Measurements from ENCODE around the gene IQCE.
"Not testable (repeated sequence)": the region's sequence is repeated elsewhere in the genome, so short reads cannot be mapped to it uniquely, and the experiment has no call there.

Gene IQCE

GRCh38 chr7:2598154-2598823, 39.5 kb downstream of the IQCE start:
- DNase-seq = no peak

DNA sequence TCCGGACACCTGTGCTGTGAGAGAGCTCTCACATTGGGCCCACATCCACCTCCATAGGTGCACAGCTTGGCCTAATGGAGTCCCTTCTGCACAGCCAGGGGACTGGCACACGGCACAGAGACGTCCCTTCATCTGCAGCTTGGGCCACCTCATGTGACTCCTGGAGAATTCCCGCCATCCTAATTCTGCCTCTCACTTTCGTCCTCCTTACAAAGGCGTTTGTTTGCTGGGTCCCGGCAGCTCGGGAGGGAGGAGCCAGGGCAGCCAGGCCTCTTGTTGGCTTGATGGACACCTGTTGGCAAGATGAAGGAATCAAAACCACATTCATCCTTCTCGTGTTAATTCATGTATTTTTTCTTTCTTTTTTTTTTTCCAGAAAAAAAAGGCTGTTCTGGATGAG, 42.3 kb downstream of the IQCE start:
- no peak for DNase-seq

DNA sequence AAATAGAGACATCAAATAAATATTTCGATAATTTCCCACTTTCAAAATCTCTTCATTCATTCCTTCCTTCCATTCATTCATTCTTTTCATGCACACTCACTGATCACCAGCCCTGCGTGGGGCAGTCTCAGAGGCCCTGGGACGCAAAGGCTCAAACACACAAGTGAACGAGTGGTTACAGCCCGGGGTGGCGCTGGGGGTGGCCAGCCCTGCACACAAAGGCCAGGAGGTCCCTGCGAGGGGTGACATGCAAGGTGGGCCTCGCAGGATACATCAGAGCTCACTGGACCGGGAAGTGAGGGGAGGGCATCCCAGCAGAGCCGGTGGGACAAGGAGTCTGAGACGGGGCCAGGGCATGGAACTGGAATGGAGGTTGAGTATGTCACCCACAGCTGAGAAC, 43.1 kb downstream of the IQCE start:
- DNase-seq = no peak

- DNase-seq = no peak
These were observed 43.7 kb downstream of the IQCE start for GRCh38 chr7:2602406-2603043.

DNA sequence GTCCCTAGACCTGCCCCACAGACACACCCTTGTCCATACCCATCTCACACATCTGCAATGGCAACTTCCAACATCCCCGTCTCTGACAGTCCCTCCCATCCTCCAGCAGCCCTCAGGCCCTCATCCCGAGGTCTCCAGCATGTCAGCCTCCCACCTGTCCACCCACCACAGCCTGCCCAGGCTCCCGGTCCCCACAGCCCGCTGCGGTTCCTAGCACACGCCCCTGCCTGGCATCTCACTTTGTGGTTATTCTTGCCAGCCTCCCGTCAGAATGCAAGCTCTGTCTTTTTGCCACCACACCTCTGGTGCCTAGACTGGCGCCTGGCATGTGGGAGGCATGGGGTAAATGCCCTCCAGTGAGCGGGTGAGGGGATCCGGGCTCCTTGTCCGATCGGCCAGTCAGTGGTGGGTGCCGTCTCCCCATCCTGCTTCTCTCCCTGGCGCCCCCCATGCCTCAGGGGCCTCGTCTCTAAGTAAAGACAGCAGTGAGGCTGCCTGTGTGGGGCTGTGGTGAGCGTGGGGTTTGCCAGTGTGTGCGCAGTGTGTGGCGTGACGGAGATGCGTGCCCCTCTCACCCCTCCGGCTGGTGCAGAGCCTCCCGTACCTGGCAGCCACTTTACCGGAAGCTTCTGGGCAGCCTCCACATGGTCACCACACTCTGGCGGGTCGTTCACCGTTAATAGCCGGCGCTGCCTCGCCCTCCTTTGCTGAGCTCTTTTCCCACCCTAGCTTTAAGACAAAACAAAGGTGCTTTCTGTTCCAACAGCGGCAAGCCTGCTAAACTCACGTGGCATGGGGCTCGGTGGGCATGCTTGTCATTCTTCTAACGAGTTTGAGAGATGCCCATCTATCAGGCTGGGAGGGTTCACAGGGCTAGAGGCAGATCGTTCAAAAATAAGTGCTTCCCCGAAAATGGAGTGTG, 44.5 kb downstream of the IQCE start:
- no peak for DNase-seq

DNA sequence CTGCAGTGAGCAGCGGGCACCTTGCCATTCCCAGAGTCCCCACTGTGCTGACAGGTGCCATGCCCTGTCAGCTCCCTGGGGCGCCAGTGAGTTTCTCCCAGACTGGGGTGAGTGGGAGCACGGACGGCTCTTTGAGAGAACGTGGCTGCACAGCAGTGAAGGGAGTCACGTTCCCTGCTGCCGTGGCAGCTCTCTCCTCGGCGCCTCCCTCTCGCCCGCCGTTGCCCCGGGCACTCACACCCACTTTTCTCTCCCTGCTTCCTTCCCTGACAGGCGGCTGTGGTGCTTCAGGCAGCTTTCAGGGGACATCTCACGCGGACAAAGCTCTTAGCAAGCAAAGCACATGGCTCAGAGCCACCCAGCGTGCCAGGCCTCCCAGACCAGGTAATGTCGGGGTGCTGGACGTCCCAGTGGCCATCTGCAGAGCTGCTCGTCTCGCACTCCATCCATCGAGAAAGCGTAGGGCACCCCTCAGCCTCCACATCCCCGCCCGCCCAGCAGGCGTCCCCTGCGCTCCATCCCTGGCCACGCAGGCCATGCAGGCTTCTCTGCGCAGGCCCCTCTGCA, 45.9 kb downstream of the IQCE start:
- no peak for DNase-seq

DNA sequence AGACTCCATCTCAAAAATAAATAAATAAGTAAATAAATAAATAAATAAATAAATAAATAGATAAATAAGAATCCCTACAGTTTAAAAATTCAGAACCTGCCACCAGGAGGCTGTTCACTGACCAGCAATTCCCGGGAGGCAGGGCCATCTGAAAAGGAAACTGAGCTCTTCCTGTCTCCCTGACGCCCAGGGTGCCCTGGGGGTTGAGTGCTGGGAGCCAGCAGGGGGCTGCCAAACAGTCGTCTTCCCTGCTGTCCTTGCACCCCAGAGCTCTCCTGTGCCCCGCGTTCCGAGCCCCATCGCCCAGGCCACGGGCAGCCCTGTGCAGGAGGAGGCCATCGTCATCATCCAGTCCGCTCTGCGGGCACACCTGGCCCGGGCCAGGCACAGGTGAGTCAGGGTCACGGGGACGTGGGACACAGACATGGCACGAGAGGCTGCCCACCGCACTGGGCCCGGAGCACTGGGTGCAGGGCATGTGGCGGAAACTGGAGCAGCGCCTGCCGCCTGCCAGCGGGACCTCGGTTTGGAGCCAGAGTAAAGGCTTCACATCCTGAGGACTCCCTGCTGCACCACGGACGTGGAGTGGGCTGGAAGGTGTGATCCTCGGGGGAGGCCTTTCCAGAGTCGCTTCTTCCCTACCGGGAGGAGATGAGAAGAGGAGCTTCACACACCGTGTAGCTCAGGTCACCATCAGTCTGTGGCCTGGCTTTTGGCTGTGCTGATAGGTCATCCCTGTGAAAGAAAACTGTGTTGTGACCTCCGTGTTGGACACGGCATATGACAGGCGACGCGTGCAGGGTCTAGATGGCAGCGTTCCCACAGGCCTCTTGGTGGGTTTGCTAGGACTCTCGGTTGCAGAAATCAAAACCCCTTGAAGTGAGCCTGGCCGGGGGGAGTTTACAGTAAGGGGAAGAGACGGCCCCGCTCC, 47.1 kb downstream of the IQCE start:
- DNase-seq = no peak

DNA sequence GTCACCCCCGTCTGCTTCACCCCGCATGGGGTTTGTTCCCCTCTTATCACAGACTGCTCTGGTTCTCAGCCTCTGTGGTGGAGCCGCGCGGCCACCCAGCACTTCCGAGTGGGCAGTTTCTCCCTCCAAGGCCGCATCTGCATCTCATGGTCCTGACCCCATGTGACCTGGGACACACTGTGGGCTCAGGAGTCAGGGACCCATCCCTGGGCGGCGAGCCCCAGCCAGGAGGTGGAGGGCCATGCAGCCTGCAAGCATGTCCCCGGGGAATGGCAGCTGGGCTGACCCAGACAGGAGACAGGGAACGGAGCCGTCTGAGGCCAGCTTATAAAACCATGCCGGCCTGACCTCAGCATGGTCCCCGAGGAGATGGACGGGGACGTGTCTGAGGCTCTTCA, 47.8 kb downstream of the IQCE start:
- DNase-seq = no peak

DNA sequence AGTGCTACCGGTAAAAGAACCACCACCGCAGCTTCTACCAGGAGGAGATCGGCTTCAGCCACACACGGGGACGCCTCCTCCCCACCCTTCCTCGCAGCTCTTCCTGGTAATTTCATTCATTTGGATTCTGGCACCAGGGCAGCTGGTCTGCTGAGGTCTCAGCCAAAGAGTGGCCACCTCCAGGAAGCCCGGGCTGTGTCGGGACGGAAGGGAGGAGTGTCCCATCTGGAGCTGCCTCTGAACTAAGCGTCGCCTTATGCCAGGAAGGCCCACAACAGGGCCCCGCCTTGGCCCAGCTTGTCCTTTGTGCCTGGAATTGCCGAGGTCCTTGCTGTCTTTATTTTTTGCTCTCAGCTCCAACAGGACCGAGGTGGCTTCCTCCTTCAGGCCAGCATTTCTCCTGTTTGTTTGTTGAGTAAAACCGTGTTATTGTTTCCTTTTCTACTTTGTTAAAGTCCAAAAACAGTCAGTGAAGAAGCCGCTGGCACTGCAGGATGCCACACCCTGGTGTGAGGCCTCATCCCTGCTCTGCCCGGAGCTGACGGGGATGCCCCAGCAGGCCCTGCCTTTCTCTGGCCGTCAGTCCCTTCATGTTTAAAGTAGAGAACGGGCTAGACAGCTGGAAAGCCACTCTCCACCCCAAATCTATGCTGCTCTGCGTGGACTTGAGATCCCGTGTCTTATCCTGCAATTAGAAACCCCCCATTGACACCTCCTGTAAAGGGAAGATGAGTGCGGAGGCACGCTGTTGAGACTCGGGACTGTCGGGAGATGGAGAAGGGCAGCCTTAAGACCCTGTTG, 48.5 kb downstream of the IQCE start:
- DNase-seq = no peak

DNA sequence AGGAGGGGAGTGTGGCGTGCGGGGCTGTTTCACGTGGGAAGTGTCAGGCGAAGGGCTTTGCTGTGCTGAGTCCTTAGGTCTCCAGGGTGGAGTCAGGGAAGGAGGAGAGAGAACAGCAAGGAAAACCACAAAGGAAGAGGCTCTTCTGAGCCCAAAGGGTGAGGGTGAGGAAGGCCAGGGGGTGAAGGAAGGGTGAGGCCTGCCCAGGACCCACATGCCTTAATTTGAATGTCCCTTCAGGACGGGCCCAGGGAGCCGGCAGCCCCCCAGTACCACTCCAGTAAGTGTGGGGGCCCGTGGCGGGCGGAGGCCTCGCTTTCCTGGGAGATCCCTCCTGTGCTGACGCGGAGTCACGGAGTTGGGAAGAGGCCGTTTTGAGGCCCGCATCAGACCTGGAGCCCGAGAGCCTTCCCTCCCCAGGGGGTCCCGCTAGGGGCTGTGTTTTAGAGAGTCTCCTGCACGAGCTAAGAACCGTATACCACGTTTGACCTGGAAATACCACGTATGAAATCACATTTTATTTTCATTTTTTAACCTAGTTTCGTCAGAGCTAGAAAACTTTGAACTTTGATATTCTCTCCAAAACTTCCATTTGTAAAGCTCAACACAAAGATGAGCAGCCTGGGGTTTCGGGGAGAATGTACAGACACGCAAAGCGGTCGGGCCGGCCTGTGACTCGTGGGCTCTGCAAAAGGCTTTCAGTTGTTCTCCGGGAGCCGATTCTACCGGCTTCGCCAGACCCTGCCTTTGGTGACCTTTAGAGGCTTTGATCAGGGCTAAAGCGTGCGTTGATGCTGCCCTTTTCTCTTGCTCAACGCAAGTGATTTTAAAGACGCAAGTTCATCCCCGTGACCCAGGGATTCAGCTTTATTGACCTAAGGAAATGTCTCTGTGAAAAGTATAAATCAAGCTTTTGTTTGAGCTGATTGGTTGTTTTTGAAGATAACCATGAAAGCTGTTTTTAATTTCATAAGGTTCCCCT, 49.4 kb downstream of the IQCE start:
- DNase-seq = no peak

GRCh38 chr7:2608921-2609411, 50.2 kb downstream of the IQCE start:
- peak in 3 of 51 donors; percentile 17 to 29 (median 23) for DNase-seq

GRCh38 chr7:2609646-2610045, 50.9 kb downstream of the IQCE start:
- DNase-seq = not testable (repeated sequence)

- no peak for DNase-seq
These were observed 51.7 kb downstream of the IQCE start for GRCh38 chr7:2610466-2610865.

- DNase-seq = no peak
These were observed 52.1 kb downstream of the IQCE start for GRCh38 chr7:2610898-2611297.

- DNase-seq = no peak
These were observed 52.6 kb downstream of the IQCE start for GRCh38 chr7:2611401-2611800.

DNA sequence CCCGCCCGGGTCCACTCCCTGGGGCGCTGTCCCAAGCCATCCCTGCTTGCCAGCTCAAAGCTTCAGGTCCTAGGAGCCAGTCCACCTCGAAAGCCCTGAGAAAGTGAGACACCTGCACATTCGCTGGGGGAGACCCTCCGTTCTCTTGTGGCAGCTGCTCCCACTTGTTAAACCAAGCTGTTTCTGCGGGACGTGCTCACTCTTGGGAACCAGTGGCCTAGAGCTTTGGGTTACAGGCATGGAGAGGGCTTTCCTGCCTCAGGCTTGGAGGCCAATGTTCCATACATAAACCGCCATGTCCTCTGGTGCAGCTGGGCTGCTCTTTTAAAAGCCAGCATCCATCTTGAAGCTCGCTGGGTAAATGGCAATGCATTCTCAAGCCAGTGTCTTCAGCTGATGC, 53.1 kb downstream of the IQCE start:
- DNase-seq = no peak

GRCh38 chr7:2612445-2613097, 53.8 kb downstream of the IQCE start:
- DNase-seq = no peak

All from hypothalamus (tissue), 51 donors.